NB4 (cell line): ENCODE data around the gene ASAP3.

ENCODE experiments used
- DNase-seq: peaks from one replicate; pipeline ENCODE4 v3.0.0; 2010; ENCODE audit warnings: low read depth
- H3K4me3 ChIP-seq: one replicate; pipeline ENCODE4 v1.5.1; 2011; ENCODE audit warnings: mild to moderate bottlenecking, low read depth, low read length, moderate library complexity
- MAX ChIP-seq: IDR thresholded peaks from 2 replicates; pipeline ENCODE4 v1.6.1; 2011; ENCODE audit warnings: low read depth, low read length
- MYC ChIP-seq: IDR thresholded peaks from 2 replicates; pipeline ENCODE4 v1.6.1; 2011; ENCODE audit warnings: low read depth, low read length
- POLR2A ChIP-seq: IDR thresholded peaks from 2 replicates; pipeline ENCODE4 v1.6.1; 2011; ENCODE audit warnings: mild to moderate bottlenecking; ENCODE audit not compliant: insufficient read length; ENCODE audit errors: extremely low read depth
- TF ChIP-seq, protein P1 (sequence below): IDR thresholded peaks from one replicate; pipeline ENCODE4 v1.5.1; 2012; ENCODE audit warnings: low read depth, low read length

ASAP3 gene

GRCh38 chr1:23442751-23443150, 41.2 kb downstream of the ASAP3 start:
- no peak overlapping the region for H3K4me3 ChIP-seq
- DNase-seq = no peak
- no peak for TF ChIP-seq MAX
- no peak for TF ChIP-seq POLR2A
- TF ChIP-seq MYC = no peak
- TF ChIP-seq, protein P1, sequence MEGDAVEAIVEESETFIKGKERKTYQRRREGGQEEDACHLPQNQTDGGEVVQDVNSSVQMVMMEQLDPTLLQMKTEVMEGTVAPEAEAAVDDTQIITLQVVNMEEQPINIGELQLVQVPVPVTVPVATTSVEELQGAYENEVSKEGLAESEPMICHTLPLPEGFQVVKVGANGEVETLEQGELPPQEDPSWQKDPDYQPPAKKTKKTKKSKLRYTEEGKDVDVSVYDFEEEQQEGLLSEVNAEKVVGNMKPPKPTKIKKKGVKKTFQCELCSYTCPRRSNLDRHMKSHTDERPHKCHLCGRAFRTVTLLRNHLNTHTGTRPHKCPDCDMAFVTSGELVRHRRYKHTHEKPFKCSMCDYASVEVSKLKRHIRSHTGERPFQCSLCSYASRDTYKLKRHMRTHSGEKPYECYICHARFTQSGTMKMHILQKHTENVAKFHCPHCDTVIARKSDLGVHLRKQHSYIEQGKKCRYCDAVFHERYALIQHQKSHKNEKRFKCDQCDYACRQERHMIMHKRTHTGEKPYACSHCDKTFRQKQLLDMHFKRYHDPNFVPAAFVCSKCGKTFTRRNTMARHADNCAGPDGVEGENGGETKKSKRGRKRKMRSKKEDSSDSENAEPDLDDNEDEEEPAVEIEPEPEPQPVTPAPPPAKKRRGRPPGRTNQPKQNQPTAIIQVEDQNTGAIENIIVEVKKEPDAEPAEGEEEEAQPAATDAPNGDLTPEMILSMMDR = no peak

GRCh38 chr1:23441446-23442148, 42.4 kb downstream of the ASAP3 start:
- DNase-seq = no peak
- H3K4me3 ChIP-seq = no peak overlapping the region
- TF ChIP-seq MAX (no peak), POLR2A (no peak), MYC (no peak)
- TF ChIP-seq, protein P1 = no peak

DNA sequence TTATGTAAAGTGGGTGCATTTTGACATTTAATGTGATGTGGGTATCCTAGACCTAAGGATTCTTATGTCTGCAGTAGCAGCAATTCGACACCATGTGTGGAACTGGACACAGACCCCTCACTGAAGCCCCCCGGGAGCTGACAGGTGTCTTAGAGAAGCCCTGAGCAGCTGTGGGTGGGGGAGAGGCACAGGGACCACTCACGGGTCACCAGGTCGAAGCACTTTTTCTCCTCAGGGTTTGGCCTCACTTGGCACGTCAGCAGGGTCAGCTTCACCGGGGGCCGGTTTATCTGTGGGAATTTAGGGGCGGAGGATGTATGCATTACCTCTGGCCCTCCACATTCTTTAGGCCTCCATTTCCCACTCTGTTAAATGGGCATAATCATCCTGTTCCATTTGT, 45.4 kb downstream of the ASAP3 start:
- no peak for DNase-seq
- TF ChIP-seq, protein P1 = no peak
- TF ChIP-seq MAX = no peak
- no peak for TF ChIP-seq POLR2A
- TF ChIP-seq MYC = no peak

GRCh38 chr1:23437355-23437664, 46.7 kb downstream of the ASAP3 start:
- DNase-seq = no peak
- TF ChIP-seq POLR2A (no peak), MAX (no peak), MYC (no peak)
- TF ChIP-seq, protein P1 = no peak
- H3K4me3 ChIP-seq = no peak overlapping the region

More for the DNA sequence above, 45.4 kb downstream of the ASAP3 start:
- no peak overlapping the region for H3K4me3 ChIP-seq

DNA sequence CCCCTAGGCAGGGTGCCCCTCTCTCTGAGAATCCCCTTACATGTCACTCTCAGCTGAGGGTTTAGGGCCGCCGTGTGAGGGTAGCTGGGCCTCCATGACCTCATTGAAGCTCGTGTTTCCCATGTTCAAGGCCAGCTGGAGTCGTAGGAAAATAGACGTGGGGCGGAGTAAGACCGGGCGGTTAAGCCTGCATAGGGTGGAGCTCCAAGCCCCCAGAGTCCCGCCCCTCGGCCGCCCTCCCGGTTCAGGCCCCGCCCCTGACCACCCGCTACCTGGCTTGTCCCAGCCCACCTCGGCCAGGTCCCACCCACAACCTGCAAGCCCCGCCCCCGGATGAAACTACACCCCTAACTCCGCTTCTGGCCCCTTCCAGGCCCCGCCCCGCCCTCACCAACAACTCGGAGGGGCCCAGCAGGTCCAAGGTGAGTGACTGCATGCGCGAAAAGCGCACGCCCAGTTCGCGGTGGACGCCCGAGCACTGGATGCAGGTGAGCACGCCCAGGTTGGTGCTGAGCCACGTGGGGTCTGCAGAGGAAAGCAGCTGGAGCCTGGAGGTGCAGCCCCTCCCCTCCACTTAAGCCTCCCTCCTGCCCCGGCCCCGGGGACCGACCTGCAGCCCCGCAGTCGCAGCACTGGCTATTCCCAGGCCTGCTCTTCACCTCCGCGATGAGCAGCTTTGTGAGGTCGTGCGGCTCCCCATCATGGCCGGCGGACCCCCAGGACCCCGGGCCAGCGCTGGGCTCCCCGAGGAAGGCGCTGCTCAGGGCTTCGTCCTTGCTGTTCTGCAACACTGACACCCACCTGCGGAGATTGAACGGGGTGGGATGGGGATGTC, 47.2 kb downstream of the ASAP3 start:
- no peak for DNase-seq
- no peak overlapping the region for H3K4me3 ChIP-seq
- TF ChIP-seq POLR2A (no peak), MYC (no peak), MAX (no peak)
- TF ChIP-seq, protein P1 = no peak
